ENCODE results near the gene GBP3.
"Not testable (repeated sequence)": the region's sequence is repeated elsewhere in the genome, so short reads cannot be mapped to it uniquely, and the experiment has no call there.

GBP3 gene

GRCh38 chr1:89022167-89022959, at the start of gene GBP3:
GBP3 (minus strand) TSS chr1:89022866; CDS start chr1:89020721, 2,145 bp downstream.
- no peak for DNase-seq
- ATAC-seq: peak; percentile 74

- ATAC-seq: no peak
- DNase-seq: no peak
These were observed 47.8 kb upstream of the GBP3 start for GRCh38 chr1:89070509-89070908.

- ATAC-seq (no peak), DNase-seq (no peak)
These were observed 47.3 kb upstream of the GBP3 start for GRCh38 chr1:89069951-89070350.

DNA sequence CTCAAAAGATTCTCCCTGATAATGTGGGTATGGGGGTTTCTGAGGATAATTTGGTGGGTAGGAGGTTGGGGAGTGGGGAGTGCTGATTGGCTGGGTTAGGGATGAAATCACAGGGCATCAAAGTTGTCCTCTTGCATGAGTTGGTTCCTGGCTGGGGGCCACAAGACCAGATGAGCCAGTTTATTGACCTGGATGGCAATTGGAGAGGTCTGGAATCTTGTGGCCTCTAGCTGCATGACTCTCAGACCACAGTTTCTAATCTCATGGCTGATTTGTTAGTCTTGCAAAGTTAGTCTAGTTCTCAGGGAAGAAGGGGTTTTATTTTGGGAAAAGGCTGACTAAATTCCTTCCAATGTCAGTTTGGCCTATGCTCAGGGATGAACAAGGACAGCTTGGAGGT, 45.6 kb upstream of the GBP3 start:
- DNase-seq (no peak), ATAC-seq (no peak)

GRCh38 chr1:89065079-89065868, 42.6 kb upstream of the GBP3 start, which contains the start of gene GBP1:
GBP1 (minus strand) TSS chr1:89065208; CDS start chr1:89063234, 1,974 bp downstream.
- DNase-seq: no peak
- ATAC-seq: peak; percentile 64

- ATAC-seq: no peak
- DNase-seq: no peak
These were observed 42.0 kb upstream of the GBP3 start for GRCh38 chr1:89064632-89065031.

- no peak for ATAC-seq
- no peak for DNase-seq
These were observed 40.4 kb upstream of the GBP3 start for GRCh38 chr1:89063094-89063493.

DNA sequence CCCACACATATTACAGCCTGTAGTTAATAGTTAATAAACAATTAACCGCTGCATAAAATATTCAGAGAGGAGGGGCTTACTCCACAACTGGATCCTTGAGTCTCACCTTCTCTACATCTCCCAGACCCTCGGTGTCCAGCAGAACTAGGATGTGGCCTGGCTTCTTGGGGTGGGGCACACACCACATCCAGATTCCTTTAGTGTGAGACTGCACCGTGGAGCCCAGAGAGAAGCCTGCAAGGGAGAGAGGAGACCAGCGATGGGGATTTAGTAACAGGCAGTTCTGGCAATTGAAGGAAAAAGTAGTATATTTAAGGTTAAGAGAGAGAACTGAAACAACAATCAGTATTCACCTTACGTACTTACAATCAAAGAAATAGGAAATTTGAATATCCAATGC, 37.4 kb upstream of the GBP3 start:
- DNase-seq (no peak), ATAC-seq (no peak)

DNA sequence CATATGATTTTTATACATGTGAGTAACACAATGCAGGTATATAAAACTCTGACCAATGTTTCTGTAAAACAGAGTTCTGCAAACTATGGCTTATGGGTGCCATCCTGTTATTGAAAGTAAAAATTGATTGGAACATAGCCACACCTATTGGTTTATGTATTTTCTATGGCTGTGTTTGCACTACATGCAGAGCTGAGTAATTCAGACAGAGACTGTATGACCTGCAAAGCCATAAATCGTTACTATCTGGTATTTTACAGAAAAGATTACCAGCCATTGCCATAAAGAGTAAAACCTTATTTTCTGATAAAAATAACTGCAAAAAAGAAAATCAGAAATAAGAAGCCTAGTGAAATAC, 29.3 kb upstream of the GBP3 start:
- DNase-seq: no peak
- ATAC-seq: no peak

DNA sequence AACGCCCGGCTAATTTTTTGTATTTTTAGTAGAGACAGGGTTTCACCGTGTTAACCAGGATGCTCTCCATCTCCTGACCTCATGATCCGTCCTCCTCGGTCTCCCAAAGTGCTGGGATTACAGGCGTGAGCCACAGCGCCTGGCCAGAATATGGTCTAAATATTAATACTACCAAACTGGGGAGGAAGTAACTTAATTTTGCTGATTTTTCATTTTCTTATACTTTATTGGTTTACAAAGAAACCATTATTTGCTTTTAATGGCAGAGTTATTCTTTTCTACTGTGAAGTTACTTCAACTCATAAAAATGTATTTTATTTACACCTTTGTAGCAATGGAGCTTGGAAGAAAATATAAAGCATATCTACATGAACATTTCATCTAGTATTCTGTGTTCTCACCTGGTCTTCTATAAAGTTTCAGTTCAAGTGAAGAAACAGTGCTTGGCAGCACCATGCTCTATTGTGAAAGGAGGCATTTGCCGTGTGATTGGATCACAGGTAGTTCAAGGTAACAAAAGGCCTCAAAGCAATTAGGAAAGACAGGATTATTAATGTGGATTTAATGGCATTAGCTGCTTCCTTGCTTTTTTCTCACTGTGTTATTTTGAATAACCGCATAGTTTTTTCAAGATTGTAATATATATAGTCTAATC, 28.8 kb upstream of the GBP3 start:
- DNase-seq: no peak
- ATAC-seq: no peak

DNA sequence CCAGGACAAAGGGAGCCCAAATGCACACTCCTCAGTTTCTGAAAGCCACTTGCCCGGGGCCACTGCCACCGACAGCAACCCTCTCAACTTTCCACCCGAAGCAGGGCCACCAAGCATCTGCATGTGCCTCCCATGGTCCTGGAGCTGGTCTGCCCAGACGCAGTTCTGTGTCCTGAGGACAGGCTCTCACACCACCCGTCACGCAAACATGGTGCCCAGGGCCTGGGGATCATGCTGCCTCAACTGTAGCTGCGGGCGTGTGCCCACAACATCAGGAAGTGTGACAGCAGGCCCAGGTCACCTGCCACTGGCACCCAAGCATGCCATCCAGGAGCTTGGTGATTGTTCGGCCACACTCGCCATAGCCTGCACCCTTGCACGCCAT, 28.0 kb upstream of the GBP3 start:
- DNase-seq (no peak), ATAC-seq (no peak)

DNA sequence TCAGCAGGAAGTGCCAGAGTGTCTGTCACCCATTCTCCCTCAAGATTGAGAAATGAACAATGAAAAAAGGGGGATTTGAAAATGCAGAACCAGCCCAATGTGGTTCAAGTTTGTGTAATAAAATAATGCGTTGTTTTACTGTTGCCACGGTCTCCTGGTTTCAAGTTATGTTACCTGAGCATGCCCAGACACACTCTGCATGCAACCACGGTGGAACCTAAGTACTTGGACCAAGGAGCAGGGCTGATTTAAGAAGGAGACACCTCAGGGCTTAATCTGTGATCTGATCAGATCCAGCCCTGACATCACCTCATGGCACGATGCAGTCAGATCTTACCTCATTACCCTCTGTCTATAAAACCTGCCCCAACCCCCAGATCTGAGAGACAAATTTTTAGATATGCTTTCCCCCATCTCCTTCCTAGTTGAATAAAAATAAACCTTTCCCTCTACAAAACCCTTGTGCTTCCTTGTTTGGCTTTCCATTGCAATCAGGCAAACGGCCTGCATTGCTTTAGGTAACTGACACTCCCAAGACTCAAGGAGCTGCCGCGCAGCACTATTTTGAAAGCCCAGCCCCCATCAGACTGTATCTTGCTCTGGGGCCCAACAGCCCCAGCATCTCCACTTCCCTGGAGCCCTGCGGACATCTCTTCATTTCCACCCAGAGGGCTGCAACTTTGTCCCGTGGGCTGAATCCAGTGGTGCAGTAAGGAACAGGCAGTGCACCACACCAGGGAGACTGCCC, 27.4 kb upstream of the GBP3 start:
- not testable (repeated sequence) for ATAC-seq

GRCh38 chr1:89049187-89049586, 26.5 kb upstream of the GBP3 start:
- not testable (repeated sequence) for DNase-seq, ATAC-seq

More for the DNA sequence above, 27.4 kb upstream of the GBP3 start:
- not testable (repeated sequence) for DNase-seq

- no peak for ATAC-seq
- no peak for DNase-seq
These were observed 25.1 kb upstream of the GBP3 start for GRCh38 chr1:89047734-89048133.

DNA sequence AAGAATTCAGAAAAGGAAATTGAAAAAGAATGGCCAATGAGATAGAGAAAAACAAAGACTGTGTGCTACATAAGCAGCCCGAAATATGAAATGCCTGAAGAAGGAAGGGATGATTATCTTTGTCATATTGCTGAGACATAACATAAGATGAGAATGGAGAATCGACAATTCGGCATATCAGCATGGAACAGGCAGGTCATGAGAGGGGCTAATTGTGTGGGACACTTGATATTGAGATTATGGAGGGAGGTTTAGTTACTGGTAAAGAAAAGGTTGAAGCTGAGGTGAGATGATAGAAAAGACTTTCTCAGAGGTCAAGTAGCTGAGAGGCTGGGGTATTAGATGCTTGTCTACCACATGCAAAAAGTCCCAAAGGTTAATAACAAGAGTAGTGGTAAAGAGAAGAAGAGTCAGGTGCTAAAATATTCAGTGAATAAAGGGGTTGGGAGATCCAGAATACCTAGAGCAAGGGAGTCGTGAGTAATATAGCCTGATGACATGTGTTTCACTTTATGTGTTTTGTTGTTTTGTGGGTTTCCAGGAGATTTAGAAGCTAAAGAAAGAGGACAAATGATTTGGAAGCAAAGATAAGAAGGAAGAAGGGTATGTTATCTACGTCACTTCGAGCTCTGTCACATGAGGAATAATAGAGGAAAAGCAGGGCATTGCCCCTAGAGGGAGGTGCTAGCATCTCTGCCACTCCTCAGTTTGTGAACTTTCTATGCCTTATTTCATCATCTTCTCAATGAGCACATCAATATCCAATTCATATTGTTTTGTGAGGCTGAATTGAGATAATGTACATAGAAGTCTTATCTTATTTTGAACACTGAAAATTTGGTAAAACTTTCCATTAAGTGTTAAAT, 23.9 kb upstream of the GBP3 start:
- peak; percentile 91 for ATAC-seq
- not testable (repeated sequence) for DNase-seq

DNA sequence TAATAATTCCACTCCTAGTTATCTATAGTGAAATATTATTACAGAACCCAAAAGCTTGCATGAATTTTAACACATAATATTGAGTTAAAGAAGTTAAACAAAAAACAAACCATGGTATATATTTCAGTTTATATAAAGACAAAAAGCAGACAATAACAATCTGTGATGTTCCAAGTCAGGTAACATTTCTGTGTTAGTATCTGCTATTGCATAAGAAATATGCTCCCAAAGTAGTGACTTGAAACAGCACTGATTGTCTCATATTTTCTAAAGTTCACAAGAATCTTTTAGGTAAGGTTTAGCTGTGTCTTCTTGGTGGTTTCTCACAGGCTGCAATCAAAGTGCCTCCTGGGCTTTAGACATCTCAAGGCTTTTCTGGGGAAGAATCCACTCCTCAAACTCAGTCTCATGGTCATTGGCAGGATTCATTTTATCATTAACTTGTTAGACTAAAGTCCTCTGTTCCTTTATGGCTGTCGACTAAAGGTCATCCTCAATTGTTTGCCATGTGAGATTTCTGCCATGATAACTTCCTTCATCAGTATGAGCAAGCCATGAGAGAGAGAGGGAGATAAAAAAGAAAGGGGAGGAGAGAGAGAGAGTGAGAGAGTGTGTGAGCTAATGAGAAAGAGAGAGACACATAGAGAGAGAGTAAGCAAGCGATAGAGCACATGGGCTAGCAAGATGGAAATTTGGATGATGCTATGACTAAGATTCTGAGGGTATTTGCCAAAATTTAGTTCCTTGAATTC, 22.5 kb upstream of the GBP3 start:
- DNase-seq (no peak), ATAC-seq (no peak)

GRCh38 chr1:89043940-89044339, 21.3 kb upstream of the GBP3 start:
- ATAC-seq (no peak), DNase-seq (no peak)

- DNase-seq (no peak), ATAC-seq (no peak)
These were observed 19.8 kb upstream of the GBP3 start for GRCh38 chr1:89042491-89042890.

DNA sequence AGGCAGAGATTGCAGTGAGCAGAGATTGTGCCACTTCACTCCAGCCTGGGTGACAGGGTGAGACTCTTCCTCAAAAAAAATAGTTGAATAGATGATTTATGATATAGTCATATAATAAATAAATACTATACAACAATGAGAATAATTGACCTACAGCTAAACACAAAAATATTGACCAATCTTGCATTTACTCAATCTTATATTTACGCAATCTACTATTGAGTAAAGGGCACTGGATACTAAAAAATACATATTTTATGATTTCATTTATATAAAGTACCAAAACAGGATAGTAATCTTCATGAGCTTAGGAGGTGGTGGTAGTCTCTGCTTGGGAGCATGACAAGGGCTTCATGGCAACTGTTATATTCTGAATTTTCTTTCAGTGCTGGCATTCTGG, 19.1 kb upstream of the GBP3 start:
- ATAC-seq (no peak), DNase-seq (no peak)

DNA sequence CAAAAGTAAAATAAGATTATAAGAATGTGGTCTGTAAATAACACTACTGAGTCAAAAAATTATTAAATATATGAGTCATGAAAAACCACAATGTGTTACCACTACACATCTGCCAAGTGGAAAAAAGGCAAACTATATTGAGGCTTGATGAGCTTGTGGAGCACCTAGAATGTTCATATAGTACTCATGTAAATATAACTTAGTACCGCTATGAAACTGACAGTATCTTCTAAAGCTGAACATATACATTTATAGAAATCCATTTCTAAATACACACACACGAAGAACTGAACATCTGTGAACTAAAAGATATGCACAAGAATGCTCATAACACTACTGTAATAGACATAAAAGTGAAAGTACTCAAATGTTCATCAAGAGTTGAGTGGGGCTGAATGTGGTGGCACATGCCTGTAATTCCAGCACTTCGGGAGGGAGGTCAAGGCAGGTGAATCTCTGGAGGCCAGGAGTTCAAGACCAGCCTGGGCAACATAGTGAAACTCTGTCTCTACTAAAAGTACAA, 18.5 kb upstream of the GBP3 start:
- peak; percentile 86 for ATAC-seq

More for the DNA sequence above, 18.5 kb upstream of the GBP3 start:
- no peak for DNase-seq
